WTC11 (cell line): ENCODE data around the gene LACC1. TPM values are rescaled to one million over a fixed set of nuclear protein-coding genes. Genes with fewer than 3 reads are reported as not detected.

ENCODE experiments used
- CREB1 ChIP-seq: sonication (generic); formaldehyde crosslinking; IDR thresholded peaks from 2 replicates; pipeline ENCODE4 v1.8.0; 2023; ENCODE audit warnings: mild to moderate bottlenecking, missing genetic modification reagents
- CREM ChIP-seq: sonication (generic); formaldehyde crosslinking; IDR thresholded peaks from 2 replicates; pipeline ENCODE4 v1.8.1; 2022; ENCODE audit warnings: mild to moderate bottlenecking, missing genetic modification reagents, moderate library complexity
- ESRRA ChIP-seq: sonication (generic); formaldehyde crosslinking; IDR thresholded peaks from 2 replicates; pipeline ENCODE4 v1.8.1; 2022; ENCODE audit warnings: mild to moderate bottlenecking, missing genetic modification reagents, borderline replicate concordance
- FOXP1 ChIP-seq: sonication (generic); formaldehyde crosslinking; IDR thresholded peaks from 2 replicates; pipeline ENCODE4 v1.8.0; 2022; ENCODE audit warnings: missing genetic modification reagents, mild to moderate bottlenecking, moderate library complexity, borderline replicate concordance
- HMGA2 ChIP-seq: fragments of 250-450 bp; sonication (Bioruptor Pico); IDR thresholded peaks from 2 replicates; pipeline ENCODE4 v1.4.0; 2021; ENCODE audit warnings: mild to moderate bottlenecking, moderate library complexity
- KAT7 ChIP-seq: sonication (generic); formaldehyde crosslinking; IDR thresholded peaks from 2 replicates; pipeline ENCODE4 v1.8.1; 2023; ENCODE audit warnings: missing genetic modification reagents, mild to moderate bottlenecking, borderline replicate concordance
- NFATC4 ChIP-seq: fragments of 250-450 bp; sonication (Bioruptor Pico); IDR thresholded peaks from 2 replicates; pipeline ENCODE4 v1.9.0; 2021; ENCODE audit warnings: mild to moderate bottlenecking
- NR2C2 ChIP-seq: sonication (generic); formaldehyde crosslinking; IDR thresholded peaks from 2 replicates; pipeline ENCODE4 v1.8.0; 2022; ENCODE audit warnings: mild to moderate bottlenecking, missing genetic modification reagents
- RORB ChIP-seq: fragments of 250-450 bp; sonication (Bioruptor Pico); IDR thresholded peaks from 2 replicates; pipeline ENCODE4 v1.9.0; 2021; ENCODE audit warnings: mild to moderate bottlenecking
- SOX15 ChIP-seq: fragments of 250-450 bp; sonication (Bioruptor Pico); IDR thresholded peaks from 2 replicates; pipeline ENCODE4 v1.9.0; 2021; ENCODE audit warnings: mild to moderate bottlenecking
- ZNF138 ChIP-seq: sonication (generic); formaldehyde crosslinking; conservative IDR thresholded peaks from 2 replicates; pipeline ENCODE4 v1.8.1; 2022; ENCODE audit warnings: mild to moderate bottlenecking, moderate library complexity, missing genetic modification reagents
- ZNF219 ChIP-seq: sonication (generic); formaldehyde crosslinking; IDR thresholded peaks from 2 replicates; pipeline ENCODE4 v1.8.0; 2023; ENCODE audit warnings: missing genetic modification reagents, mild to moderate bottlenecking, borderline replicate concordance
- ZNF396 ChIP-seq: fragments of 250-450 bp; sonication (Bioruptor Pico); IDR thresholded peaks from 2 replicates; pipeline ENCODE4 v1.8.0; 2021; ENCODE audit warnings: mild to moderate bottlenecking, moderate library complexity, borderline replicate concordance
- total RNA-seq: library from RNA; stranded (reverse); gene quantifications from 3 replicates; pipeline ENCODE4 v1.2.3, GENCODE V29; 2021
- TF ChIP-seq, protein P1 (sequence below): sonication (generic); formaldehyde crosslinking; IDR thresholded peaks from 2 replicates; pipeline ENCODE4 v1.8.0; 2022; ENCODE audit warnings: mild to moderate bottlenecking, missing genetic modification reagents
- TF ChIP-seq, protein P2 (sequence below): fragments of 250-450 bp; sonication (Bioruptor Pico); IDR thresholded peaks from 2 replicates; pipeline ENCODE4 v2.1.2; 2022; ENCODE audit warnings: mild to moderate bottlenecking, moderate library complexity
- TF ChIP-seq, protein P3 (sequence below): sonication (generic); formaldehyde crosslinking; IDR thresholded peaks from 2 replicates; pipeline ENCODE4 v1.8.0; 2022; ENCODE audit warnings: mild to moderate bottlenecking, missing genetic modification reagents
- TF ChIP-seq, protein P4 (sequence below): sonication (generic); formaldehyde crosslinking; IDR thresholded peaks from 2 replicates; pipeline ENCODE4 v1.8.1; 2023; ENCODE audit warnings: mild to moderate bottlenecking, missing genetic modification reagents, moderate library complexity
- TF ChIP-seq, protein P5 (sequence below): fragments of 250-450 bp; sonication (Bioruptor Pico); IDR thresholded peaks from 2 replicates; pipeline ENCODE4 v1.9.0; 2021; ENCODE audit warnings: moderate library complexity, mild to moderate bottlenecking, inconsistent platforms, borderline replicate concordance
- TF ChIP-seq, protein P6 (sequence below): fragments of 250-450 bp; sonication (Bioruptor Pico); IDR thresholded peaks from 2 replicates; pipeline ENCODE4 v1.8.0; 2021; ENCODE audit warnings: mild to moderate bottlenecking
- TF ChIP-seq, protein P7 (sequence below): sonication (generic); formaldehyde crosslinking; IDR thresholded peaks from 2 replicates; pipeline ENCODE4 v1.8.1; 2023; ENCODE audit warnings: mild to moderate bottlenecking, moderate library complexity, missing genetic modification reagents
- TF ChIP-seq, protein P8 (sequence below): sonication (generic); formaldehyde crosslinking; IDR thresholded peaks from 2 replicates; pipeline ENCODE4 v1.8.0; 2022; ENCODE audit warnings: mild to moderate bottlenecking, missing genetic modification reagents

Gene LACC1
- total RNA-seq, 1 experiment from 2014 or later, result 5.5 TPM

DNA sequence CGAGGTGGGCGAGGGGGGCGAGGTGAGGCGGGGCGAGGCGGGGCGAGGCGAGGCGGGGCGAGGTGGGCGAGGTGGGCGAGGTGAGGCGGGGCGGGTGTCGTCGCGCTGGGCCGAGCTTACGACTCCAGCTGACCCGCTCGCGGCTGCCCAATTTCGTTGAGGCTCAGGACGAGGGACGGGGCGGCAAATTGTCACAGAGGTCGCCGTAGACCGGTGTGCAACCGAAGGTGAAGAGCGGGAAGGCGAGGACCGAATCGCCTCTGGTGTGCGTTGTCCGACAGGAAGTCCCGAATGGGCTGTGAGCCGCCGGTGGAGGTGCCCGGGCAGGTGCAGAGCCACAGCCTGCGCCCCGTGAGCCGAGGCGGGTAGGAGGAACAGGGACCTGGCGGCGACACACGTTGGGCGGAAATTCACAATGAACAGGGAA is at the start of gene LACC1 (continued):
- TF ChIP-seq, protein P1, sequence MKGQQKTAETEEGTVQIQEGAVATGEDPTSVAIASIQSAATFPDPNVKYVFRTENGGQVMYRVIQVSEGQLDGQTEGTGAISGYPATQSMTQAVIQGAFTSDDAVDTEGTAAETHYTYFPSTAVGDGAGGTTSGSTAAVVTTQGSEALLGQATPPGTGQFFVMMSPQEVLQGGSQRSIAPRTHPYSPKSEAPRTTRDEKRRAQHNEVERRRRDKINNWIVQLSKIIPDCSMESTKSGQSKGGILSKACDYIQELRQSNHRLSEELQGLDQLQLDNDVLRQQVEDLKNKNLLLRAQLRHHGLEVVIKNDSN (CRISPR knock-in tag), result peak; percentile 55
- TF ChIP-seq, protein P2, sequence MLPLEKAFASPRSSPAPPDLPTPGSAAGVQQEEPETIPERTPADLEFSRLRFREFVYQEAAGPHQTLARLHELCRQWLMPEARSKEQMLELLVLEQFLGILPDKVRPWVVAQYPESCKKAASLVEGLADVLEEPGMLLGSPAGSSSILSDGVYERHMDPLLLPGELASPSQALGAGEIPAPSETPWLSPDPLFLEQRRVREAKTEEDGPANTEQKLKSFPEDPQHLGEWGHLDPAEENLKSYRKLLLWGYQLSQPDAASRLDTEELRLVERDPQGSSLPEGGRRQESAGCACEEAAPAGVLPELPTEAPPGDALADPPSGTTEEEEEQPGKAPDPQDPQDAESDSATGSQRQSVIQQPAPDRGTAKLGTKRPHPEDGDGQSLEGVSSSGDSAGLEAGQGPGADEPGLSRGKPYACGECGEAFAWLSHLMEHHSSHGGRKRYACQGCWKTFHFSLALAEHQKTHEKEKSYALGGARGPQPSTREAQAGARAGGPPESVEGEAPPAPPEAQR (CRISPR knock-in tag), result no peak
- TF ChIP-seq RORB (CRISPR knock-in tag), result no peak
- no peak for TF ChIP-seq CREM (CRISPR knock-in tag)
- no peak for TF ChIP-seq HMGA2
- TF ChIP-seq NR2C2 (CRISPR knock-in tag), result no peak
- 0 out of 2 replicates have a peak, but pooled peaks have one; percentile 79 for TF ChIP-seq ZNF138 (CRISPR knock-in tag)
- TF ChIP-seq ZNF219 (CRISPR knock-in tag), result no peak
- TF ChIP-seq NFATC4, result no peak
- 0 out of 2 replicates have a peak, but pooled peaks have one; percentile 17 for TF ChIP-seq KAT7 (CRISPR knock-in tag)
- TF ChIP-seq, protein P3, sequence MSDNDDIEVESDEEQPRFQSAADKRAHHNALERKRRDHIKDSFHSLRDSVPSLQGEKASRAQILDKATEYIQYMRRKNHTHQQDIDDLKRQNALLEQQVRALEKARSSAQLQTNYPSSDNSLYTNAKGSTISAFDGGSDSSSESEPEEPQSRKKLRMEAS (CRISPR knock-in tag), result peak; percentile 83
- no peak; the same call in 1 of the 2 replicates for TF ChIP-seq CREB1 (CRISPR knock-in tag)
- TF ChIP-seq, protein P4, sequence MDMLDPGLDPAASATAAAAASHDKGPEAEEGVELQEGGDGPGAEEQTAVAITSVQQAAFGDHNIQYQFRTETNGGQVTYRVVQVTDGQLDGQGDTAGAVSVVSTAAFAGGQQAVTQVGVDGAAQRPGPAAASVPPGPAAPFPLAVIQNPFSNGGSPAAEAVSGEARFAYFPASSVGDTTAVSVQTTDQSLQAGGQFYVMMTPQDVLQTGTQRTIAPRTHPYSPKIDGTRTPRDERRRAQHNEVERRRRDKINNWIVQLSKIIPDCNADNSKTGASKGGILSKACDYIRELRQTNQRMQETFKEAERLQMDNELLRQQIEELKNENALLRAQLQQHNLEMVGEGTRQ (CRISPR knock-in tag), result peak; percentile 1; the same call in 1 of the 2 replicates
- TF ChIP-seq FOXP1 (CRISPR knock-in tag), result peak; percentile 90
- TF ChIP-seq, protein P5, sequence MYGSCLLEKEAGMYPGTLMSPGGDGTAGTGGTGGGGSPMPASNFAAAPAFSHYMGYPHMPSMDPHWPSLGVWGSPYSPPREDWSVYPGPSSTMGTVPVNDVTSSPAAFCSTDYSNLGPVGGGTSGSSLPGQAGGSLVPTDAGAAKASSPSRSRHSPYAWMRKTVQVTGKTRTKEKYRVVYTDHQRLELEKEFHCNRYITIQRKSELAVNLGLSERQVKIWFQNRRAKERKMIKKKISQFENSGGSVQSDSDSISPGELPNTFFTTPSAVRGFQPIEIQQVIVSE (CRISPR knock-in tag), result no peak
- TF ChIP-seq, protein P6, sequence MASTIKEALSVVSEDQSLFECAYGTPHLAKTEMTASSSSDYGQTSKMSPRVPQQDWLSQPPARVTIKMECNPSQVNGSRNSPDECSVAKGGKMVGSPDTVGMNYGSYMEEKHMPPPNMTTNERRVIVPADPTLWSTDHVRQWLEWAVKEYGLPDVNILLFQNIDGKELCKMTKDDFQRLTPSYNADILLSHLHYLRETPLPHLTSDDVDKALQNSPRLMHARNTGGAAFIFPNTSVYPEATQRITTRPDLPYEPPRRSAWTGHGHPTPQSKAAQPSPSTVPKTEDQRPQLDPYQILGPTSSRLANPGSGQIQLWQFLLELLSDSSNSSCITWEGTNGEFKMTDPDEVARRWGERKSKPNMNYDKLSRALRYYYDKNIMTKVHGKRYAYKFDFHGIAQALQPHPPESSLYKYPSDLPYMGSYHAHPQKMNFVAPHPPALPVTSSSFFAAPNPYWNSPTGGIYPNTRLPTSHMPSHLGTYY, result no peak
- TF ChIP-seq ESRRA (CRISPR knock-in tag), result 0 out of 2 replicates have a peak, but pooled peaks have one; percentile 8
- TF ChIP-seq ZNF396 (CRISPR knock-in tag), result no peak
- TF ChIP-seq, protein P7, sequence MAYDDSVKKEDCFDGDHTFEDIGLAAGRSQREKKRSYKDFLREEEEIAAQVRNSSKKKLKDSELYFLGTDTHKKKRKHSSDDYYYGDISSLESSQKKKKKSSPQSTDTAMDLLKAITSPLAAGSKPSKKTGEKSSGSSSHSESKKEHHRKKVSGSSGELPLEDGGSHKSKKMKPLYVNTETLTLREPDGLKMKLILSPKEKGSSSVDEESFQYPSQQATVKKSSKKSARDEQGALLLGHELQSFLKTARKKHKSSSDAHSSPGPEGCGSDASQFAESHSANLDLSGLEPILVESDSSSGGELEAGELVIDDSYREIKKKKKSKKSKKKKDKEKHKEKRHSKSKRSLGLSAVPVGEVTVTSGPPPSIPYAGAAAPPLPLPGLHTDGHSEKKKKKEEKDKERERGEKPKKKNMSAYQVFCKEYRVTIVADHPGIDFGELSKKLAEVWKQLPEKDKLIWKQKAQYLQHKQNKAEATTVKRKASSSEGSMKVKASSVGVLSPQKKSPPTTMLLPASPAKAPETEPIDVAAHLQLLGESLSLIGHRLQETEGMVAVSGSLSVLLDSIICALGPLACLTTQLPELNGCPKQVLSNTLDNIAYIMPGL (CRISPR knock-in tag), result 0 out of 2 replicates have a peak, but pooled peaks have one; percentile 36
- TF ChIP-seq, protein P8, sequence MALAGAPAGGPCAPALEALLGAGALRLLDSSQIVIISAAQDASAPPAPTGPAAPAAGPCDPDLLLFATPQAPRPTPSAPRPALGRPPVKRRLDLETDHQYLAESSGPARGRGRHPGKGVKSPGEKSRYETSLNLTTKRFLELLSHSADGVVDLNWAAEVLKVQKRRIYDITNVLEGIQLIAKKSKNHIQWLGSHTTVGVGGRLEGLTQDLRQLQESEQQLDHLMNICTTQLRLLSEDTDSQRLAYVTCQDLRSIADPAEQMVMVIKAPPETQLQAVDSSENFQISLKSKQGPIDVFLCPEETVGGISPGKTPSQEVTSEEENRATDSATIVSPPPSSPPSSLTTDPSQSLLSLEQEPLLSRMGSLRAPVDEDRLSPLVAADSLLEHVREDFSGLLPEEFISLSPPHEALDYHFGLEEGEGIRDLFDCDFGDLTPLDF (CRISPR knock-in tag), result peak; percentile 25; the same call in 1 of the 2 replicates
- TF ChIP-seq SOX15 (CRISPR knock-in tag), result no peak
